ENCODE results near the gene ZGPAT.

GRCh38 chr20:63731410-63731809 is 23.6 kb downstream of the ZGPAT start:
- TF ChIP-seq CTCF (conservative IDR thresholded peaks at IDR 0.05; ENCODE audit: low read depth, low read length) (no peak), EZH2 (IDR thresholded peaks at IDR 0.05; ENCODE audit: borderline replicate concordance, low read depth, low read length, poor library complexity, severe bottlenecking) (no peak)
